Measurements from ENCODE around the gene NUBPL.

NUBPL gene

GRCh38 chr14:31561155-31561846 is at the start of gene NUBPL:
NUBPL (plus strand) TSS chr14:31561404; CDS start chr14:31561440, 36 bp downstream.
- peak; percentile 93 to 97 for DNase-seq (ENCODE audit: low read depth in 2 of 2)

GRCh38 chr14:31527087-31527486 is 34.1 kb upstream of the NUBPL start:
- DNase-seq (ENCODE audit: low read depth in 2 of 2): no peak

GRCh38 chr14:31527546-31527945 is 33.7 kb upstream of the NUBPL start:
- DNase-seq (ENCODE audit: low read depth in 2 of 2): no peak

GRCh38 chr14:31529053-31529452 is 32.2 kb upstream of the NUBPL start:
- no peak for DNase-seq (ENCODE audit: low read depth in 2 of 2)

GRCh38 chr14:31530136-31530535 is 31.1 kb upstream of the NUBPL start:
- DNase-seq (ENCODE audit: low read depth in 2 of 2): no peak

GRCh38 chr14:31536201-31536960 is 24.8 kb upstream of the NUBPL start:
- no peak for DNase-seq (ENCODE audit: low read depth in 2 of 2)

- DNase-seq (ENCODE audit: low read depth in 2 of 2): no peak
These were observed 19.5 kb upstream of the NUBPL start for GRCh38 chr14:31541702-31542101.

GRCh38 chr14:31543969-31544799 is 17.0 kb upstream of the NUBPL start:
- DNase-seq (ENCODE audit: low read depth in 2 of 2): no peak

- DNase-seq (ENCODE audit: low read depth in 2 of 2): no peak
These were observed 16.4 kb upstream of the NUBPL start for GRCh38 chr14:31544816-31545215.

- no peak for DNase-seq (ENCODE audit: low read depth in 2 of 2)
These were observed 15.9 kb upstream of the NUBPL start for GRCh38 chr14:31545328-31545727.

GRCh38 chr14:31549817-31550216 is 11.4 kb upstream of the NUBPL start:
- DNase-seq (ENCODE audit: low read depth in 2 of 2): no peak

- no peak for DNase-seq (ENCODE audit: low read depth in 2 of 2)
These were observed 10.6 kb upstream of the NUBPL start for GRCh38 chr14:31550589-31550988.

GRCh38 chr14:31556191-31556590 is 5.0 kb upstream of the NUBPL start:
- DNase-seq (ENCODE audit: low read depth in 2 of 2): no peak

GRCh38 chr14:31559939-31560338 is 1.3 kb upstream of the NUBPL start:
- no peak for DNase-seq (ENCODE audit: low read depth in 2 of 2)

- DNase-seq (ENCODE audit: low read depth in 2 of 2): no peak
These were observed 447 bp upstream of the NUBPL start for GRCh38 chr14:31560759-31561154.

GRCh38 chr14:31564194-31564593 is 3.0 kb downstream of the NUBPL start:
- DNase-seq (ENCODE audit: low read depth in 2 of 2): no peak

GRCh38 chr14:31566456-31566855 is 5.3 kb downstream of the NUBPL start:
- no peak for DNase-seq (ENCODE audit: low read depth in 2 of 2)

- DNase-seq (ENCODE audit: low read depth in 2 of 2): no peak
These were observed 6.5 kb downstream of the NUBPL start for GRCh38 chr14:31567655-31568054.

GRCh38 chr14:31568161-31568560 is 7.0 kb downstream of the NUBPL start:
- DNase-seq (ENCODE audit: low read depth in 2 of 2): no peak

- no peak for DNase-seq (ENCODE audit: low read depth in 2 of 2)
These were observed 7.5 kb downstream of the NUBPL start for GRCh38 chr14:31568671-31569070.

GRCh38 chr14:31572955-31573354 is 11.8 kb downstream of the NUBPL start:
- DNase-seq (ENCODE audit: low read depth in 2 of 2): no peak

GRCh38 chr14:31576949-31577348 is 15.7 kb downstream of the NUBPL start:
- DNase-seq (ENCODE audit: low read depth in 2 of 2): no peak

Measured in activated CD8-positive, alpha-beta memory T cell treated with anti-CD3 and anti-CD28 coated beads for 4 hours (primary cell).